SK-N-SH treated with all-trans-retinoic acid at 6 μM for 48 hours (cell line): ENCODE data around the gene NPAS3.
A peak's percentile ranks its signal among the peaks of the same experiment; 100 is the strongest.

Experiments
- ATAC-seq: fragments of 200-7000 bp; cut with Tn5 transposase; 3 replicates; pipeline ENCODE4 v1.9.1; 2020; ENCODE audit warnings: mild to moderate bottlenecking, moderate library complexity
- CSDC2 ChIP-seq: fragments of 250-450 bp; sonication (Bioruptor Pico); IDR thresholded peaks from 2 replicates; pipeline ENCODE4 v1.5.0; 2020; ENCODE audit warnings: mild to moderate bottlenecking, moderate library complexity
- CSRNP3 ChIP-seq: fragments of 250-450 bp; sonication (Bioruptor Pico); IDR thresholded peaks from 2 replicates; pipeline ENCODE4 v1.5.1; 2021; ENCODE audit warnings: mild to moderate bottlenecking, moderate library complexity
- GLIS3 ChIP-seq: fragments of 250-450 bp; sonication (Bioruptor Pico); IDR thresholded peaks from 2 replicates; pipeline ENCODE4 v1.5.0; 2020; ENCODE audit warnings: mild to moderate bottlenecking, moderate library complexity
- ISL1 ChIP-seq: fragments of 250-450 bp; sonication (Bioruptor Pico); IDR thresholded peaks from 2 replicates; pipeline ENCODE4 v2.1.2; 2022; ENCODE audit warnings: mild to moderate bottlenecking, moderate library complexity
- PATZ1 ChIP-seq: fragments of 250-450 bp; sonication (Bioruptor Pico); IDR thresholded peaks from 2 replicates; pipeline ENCODE4 v1.8.0; 2020; ENCODE audit warnings: mild to moderate bottlenecking, moderate library complexity, borderline replicate concordance
- POU6F1 ChIP-seq: fragments of 250-450 bp; sonication (Bioruptor Pico); IDR thresholded peaks from 2 replicates; pipeline ENCODE4 v1.8.0; 2021; ENCODE audit warnings: low read depth, mild to moderate bottlenecking, moderate library complexity, borderline replicate concordance
- SNAI2 ChIP-seq: fragments of 250-450 bp; sonication (Bioruptor Pico); IDR thresholded peaks from 2 replicates; pipeline ENCODE4 v1.5.0; 2020; ENCODE audit warnings: mild to moderate bottlenecking, moderate library complexity
- TCF4 ChIP-seq: fragments of 250-450 bp; sonication (Bioruptor Pico); IDR thresholded peaks from 2 replicates; pipeline ENCODE4 v1.8.0; 2021; ENCODE audit warnings: mild to moderate bottlenecking, moderate library complexity, borderline replicate concordance
- TOX ChIP-seq: fragments of 250-450 bp; sonication (Bioruptor Pico); IDR thresholded peaks from 2 replicates; pipeline ENCODE4 v1.8.0; 2021; ENCODE audit warnings: mild to moderate bottlenecking, moderate library complexity, borderline replicate concordance
- ZC3H10 ChIP-seq: fragments of 250-450 bp; sonication (Bioruptor Pico); IDR thresholded peaks from 2 replicates; pipeline ENCODE4 v1.5.1; 2021; ENCODE audit warnings: mild to moderate bottlenecking, moderate library complexity
- ZFP3 ChIP-seq: fragments of 250-450 bp; sonication (Bioruptor Pico); IDR thresholded peaks from 2 replicates; pipeline ENCODE4 v1.5.0; 2020; ENCODE audit warnings: mild to moderate bottlenecking, moderate library complexity
- ZNF70 ChIP-seq: fragments of 450-650 bp; formaldehyde crosslinking; IDR thresholded peaks from 2 replicates; pipeline ENCODE4 v1.5.0; 2020; ENCODE audit warnings: mild to moderate bottlenecking, moderate library complexity
- ZNF8 ChIP-seq: fragments of 450-650 bp; formaldehyde crosslinking; IDR thresholded peaks from 2 replicates; pipeline ENCODE4 v1.5.0; 2020; ENCODE audit warnings: mild to moderate bottlenecking, moderate library complexity
- TF ChIP-seq, protein P1 (sequence below): fragments of 250-450 bp; sonication (Bioruptor Pico); IDR thresholded peaks from 2 replicates; pipeline ENCODE4 v1.5.1; 2020; ENCODE audit warnings: low read depth, mild to moderate bottlenecking, moderate library complexity
- TF ChIP-seq, protein P2 (sequence below): fragments of 250-450 bp; sonication (Bioruptor Pico); IDR thresholded peaks from 2 replicates; pipeline ENCODE4 v1.5.0; 2020; ENCODE audit warnings: mild to moderate bottlenecking, moderate library complexity

The NPAS3 gene

DNA sequence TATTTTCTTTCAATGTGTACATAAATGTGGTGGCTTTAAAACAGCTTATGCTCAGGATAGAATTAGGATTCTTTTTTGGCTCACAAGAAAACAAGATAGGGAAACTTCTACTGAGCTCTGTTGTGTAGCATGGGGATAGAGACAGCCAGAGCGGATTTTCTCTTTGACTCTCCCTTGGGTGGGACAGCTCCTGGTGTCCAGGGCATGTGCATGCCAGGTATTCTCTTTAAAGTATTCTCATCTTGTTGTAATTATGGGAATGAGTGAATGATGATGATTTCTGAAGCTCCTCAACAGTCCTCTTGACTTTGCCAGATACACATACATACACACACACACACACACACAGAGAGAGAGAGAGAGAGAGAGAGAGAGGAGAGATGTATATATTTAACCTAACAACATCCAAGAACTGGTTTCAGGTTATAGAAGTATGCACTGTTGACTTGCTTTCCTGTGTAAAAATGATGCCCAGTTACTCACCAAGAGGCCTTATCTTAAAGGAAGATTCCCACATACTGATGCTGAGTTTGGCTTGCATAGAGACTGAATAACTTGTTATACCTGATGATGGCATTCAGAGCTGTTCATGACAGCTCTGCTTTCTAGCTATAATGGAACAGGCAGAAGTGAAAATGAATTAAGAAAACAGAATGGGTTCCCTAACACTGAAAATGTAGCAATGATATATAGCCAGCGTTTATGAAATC lies 624.7 kb downstream of the NPAS3 start:
- no peak for ATAC-seq
- TF ChIP-seq CSRNP3 (CRISPR knock-in tag) (no peak), SNAI2 (CRISPR knock-in tag) (no peak), CSDC2 (CRISPR knock-in tag) (no peak), TCF4 (CRISPR knock-in tag) (no peak), TOX (CRISPR knock-in tag) (no peak), ZNF70 (no peak), ZFP3 (CRISPR knock-in tag) (no peak)
- TF ChIP-seq, protein P1, sequence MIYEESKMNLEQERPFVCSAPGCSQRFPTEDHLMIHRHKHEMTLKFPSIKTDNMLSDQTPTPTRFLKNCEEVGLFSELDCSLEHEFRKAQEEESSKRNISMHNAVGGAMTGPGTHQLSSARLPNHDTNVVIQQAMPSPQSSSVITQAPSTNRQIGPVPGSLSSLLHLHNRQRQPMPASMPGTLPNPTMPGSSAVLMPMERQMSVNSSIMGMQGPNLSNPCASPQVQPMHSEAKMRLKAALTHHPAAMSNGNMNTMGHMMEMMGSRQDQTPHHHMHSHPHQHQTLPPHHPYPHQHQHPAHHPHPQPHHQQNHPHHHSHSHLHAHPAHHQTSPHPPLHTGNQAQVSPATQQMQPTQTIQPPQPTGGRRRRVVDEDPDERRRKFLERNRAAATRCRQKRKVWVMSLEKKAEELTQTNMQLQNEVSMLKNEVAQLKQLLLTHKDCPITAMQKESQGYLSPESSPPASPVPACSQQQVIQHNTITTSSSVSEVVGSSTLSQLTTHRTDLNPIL (CRISPR knock-in tag) = no peak
- TF ChIP-seq, all 23 proteins: peak for 0

DNA sequence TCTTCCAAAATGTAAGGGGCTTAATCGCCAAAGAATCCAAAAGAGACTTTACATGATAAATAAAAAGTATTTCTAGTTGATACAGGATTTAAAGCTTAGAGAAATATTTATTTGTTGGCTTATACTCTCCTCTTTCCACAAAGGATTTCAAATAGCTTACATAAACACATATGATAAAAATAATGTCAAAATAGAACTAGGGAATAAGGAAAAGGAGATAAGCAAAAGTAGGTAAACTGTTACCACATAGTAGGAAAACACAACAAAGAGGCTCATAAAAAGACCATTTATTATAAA lies 625.2 kb downstream of the NPAS3 start:
- no peak for TF ChIP-seq POU6F1 (CRISPR knock-in tag)
- TF ChIP-seq PATZ1 (CRISPR knock-in tag) = no peak
- TF ChIP-seq, protein P2, sequence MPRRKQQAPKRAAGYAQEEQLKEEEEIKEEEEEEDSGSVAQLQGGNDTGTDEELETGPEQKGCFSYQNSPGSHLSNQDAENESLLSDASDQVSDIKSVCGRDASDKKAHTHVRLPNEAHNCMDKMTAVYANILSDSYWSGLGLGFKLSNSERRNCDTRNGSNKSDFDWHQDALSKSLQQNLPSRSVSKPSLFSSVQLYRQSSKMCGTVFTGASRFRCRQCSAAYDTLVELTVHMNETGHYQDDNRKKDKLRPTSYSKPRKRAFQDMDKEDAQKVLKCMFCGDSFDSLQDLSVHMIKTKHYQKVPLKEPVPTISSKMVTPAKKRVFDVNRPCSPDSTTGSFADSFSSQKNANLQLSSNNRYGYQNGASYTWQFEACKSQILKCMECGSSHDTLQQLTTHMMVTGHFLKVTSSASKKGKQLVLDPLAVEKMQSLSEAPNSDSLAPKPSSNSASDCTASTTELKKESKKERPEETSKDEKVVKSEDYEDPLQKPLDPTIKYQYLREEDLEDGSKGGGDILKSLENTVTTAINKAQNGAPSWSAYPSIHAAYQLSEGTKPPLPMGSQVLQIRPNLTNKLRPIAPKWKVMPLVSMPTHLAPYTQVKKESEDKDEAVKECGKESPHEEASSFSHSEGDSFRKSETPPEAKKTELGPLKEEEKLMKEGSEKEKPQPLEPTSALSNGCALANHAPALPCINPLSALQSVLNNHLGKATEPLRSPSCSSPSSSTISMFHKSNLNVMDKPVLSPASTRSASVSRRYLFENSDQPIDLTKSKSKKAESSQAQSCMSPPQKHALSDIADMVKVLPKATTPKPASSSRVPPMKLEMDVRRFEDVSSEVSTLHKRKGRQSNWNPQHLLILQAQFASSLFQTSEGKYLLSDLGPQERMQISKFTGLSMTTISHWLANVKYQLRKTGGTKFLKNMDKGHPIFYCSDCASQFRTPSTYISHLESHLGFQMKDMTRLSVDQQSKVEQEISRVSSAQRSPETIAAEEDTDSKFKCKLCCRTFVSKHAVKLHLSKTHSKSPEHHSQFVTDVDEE = no peak
- TF ChIP-seq ZFP3 (CRISPR knock-in tag) = no peak
- no peak for TF ChIP-seq ISL1 (CRISPR knock-in tag)
- TF ChIP-seq ZNF70 = no peak
- no peak for TF ChIP-seq ZNF8 (CRISPR knock-in tag)
- TF ChIP-seq CSDC2 (CRISPR knock-in tag) = no peak
- TF ChIP-seq, protein P1 (CRISPR knock-in tag) = no peak
- no peak for TF ChIP-seq ZC3H10 (CRISPR knock-in tag)
- TF ChIP-seq GLIS3 (CRISPR knock-in tag) = no peak
- ATAC-seq = no peak

GRCh38 chr14:33564774-33565630 lies 626.3 kb downstream of the NPAS3 start:
- ATAC-seq = peak; percentile 56
- TF ChIP-seq ISL1 (CRISPR knock-in tag) (0 out of 2 replicates have a peak, but pooled peaks have one; percentile 8), POU6F1 (CRISPR knock-in tag) (no peak)
